HEK293 (cell line): ENCODE measurements around the gene ABLIM2.

ENCODE experiments used
- CTCF ChIA-PET: fragments of 350-600 bp; formaldehyde crosslinking; extraction: SDS; loops from one replicate; lab custom pipeline; 2021; ENCODE audit warnings: antibody characterized with exemption; lab: Yijun Ruan, JAX
- POLR2A ChIA-PET: fragments of 300-600 bp; formaldehyde crosslinking; extraction: SDS; loops from one replicate; lab custom pipeline; 2020; ENCODE audit warnings: antibody characterized with exemption, inconsistent platforms; lab: Yijun Ruan, JAX
- H3K27ac ChIP-seq: fragments of 200-500 bp; sonication (Bioruptor generic); 2 replicates; pipeline ENCODE4 v1.5.1; 2014; ENCODE audit warnings: low read depth, low read length, control low read depth, inconsistent platforms; ENCODE audit errors: extremely low read depth
- H3K36me3 ChIP-seq, 2 experiments: fragments of 200-500 bp in 1 of 2; sonication (Bioruptor generic) in 1 of 2; 1 replicate in 1 of 2; 2 replicates in 1 of 2; pipeline ENCODE4 v1.5.1; 2014 to 2017; ENCODE audit warnings: inconsistent platforms in 2 of 2, low read length in 2 of 2; ENCODE audit not compliant: control insufficient read depth in 2 of 2, insufficient read depth in 1 of 2
- H3K4me1 ChIP-seq: fragments of 200-500 bp; sonication (Bioruptor generic); 2 replicates; pipeline ENCODE4 v1.5.1; 2014; ENCODE audit warnings: mild to moderate bottlenecking, low read length, inconsistent platforms; ENCODE audit not compliant: control insufficient read depth, insufficient read depth
- H3K4me3 ChIP-seq: 2 replicates; pipeline ENCODE4 v1.5.1; 2011; ENCODE audit warnings: low read depth, mild to moderate bottlenecking, control low read depth, low read length, moderate library complexity
- H3K9me3 ChIP-seq: fragments of 200-500 bp; sonication (Bioruptor generic); 2 replicates; pipeline ENCODE4 v1.5.1; 2014; ENCODE audit warnings: low read depth, low read length, inconsistent platforms; ENCODE audit not compliant: control insufficient read depth, insufficient read depth
- YY2 ChIP-seq: fragments of 450-650 bp; formaldehyde crosslinking; IDR thresholded peaks from 2 replicates; pipeline ENCODE4 v1.5.1; 2016; ENCODE audit warnings: missing biosample characterization, missing genetic modification characterization
- ZNF114 ChIP-seq: fragments of 450-650 bp; formaldehyde crosslinking; IDR thresholded peaks from 2 replicates; pipeline ENCODE4 v1.5.0; 2017; ENCODE audit warnings: missing biosample characterization, missing genetic modification characterization
- ZNF157 ChIP-seq: fragments of 450-650 bp; formaldehyde crosslinking; IDR thresholded peaks from 2 replicates; pipeline ENCODE4 v1.5.1; 2016; ENCODE audit warnings: missing biosample characterization, missing genetic modification characterization
- ZNF341 ChIP-seq: fragments of 450-650 bp; formaldehyde crosslinking; IDR thresholded peaks from 2 replicates; pipeline ENCODE4; 2016; ENCODE audit warnings: low read depth, missing biosample characterization, missing genetic modification characterization
- ZNF37A ChIP-seq: fragments of 450-650 bp; IDR thresholded peaks from 2 replicates; pipeline ENCODE4 v1.5.1; 2018; ENCODE audit warnings: missing biosample characterization, missing genetic modification characterization
- ZNF394 ChIP-seq: fragments of 450-650 bp; formaldehyde crosslinking; IDR thresholded peaks from 2 replicates; pipeline ENCODE4 v1.5.1; 2016; ENCODE audit warnings: missing biosample characterization, missing genetic modification characterization, mild to moderate bottlenecking, moderate library complexity, borderline replicate concordance
- ZNF768 ChIP-seq: fragments of 450-650 bp; formaldehyde crosslinking; IDR thresholded peaks from 2 replicates; pipeline ENCODE4 v1.5.1; 2018; ENCODE audit warnings: missing biosample characterization, mild to moderate bottlenecking, missing genetic modification characterization
- ZSCAN23 ChIP-seq: fragments of 450-650 bp; formaldehyde crosslinking; IDR thresholded peaks from 2 replicates; pipeline ENCODE4 v1.5.1; 2016; ENCODE audit warnings: missing biosample characterization, missing genetic modification characterization
- TF ChIP-seq, protein P1 (sequence below): fragments of 450-650 bp; formaldehyde crosslinking; IDR thresholded peaks from 2 replicates; pipeline ENCODE4 v1.5.1; 2016; ENCODE audit warnings: missing biosample characterization, missing genetic modification characterization
- TF ChIP-seq, protein P2 (sequence below): fragments of 450-650 bp; formaldehyde crosslinking; IDR thresholded peaks from 2 replicates; pipeline ENCODE4 v1.5.1; 2017; ENCODE audit warnings: missing biosample characterization, missing genetic modification characterization
- TF ChIP-seq, protein P3 (sequence below): fragments of 450-650 bp; formaldehyde crosslinking; IDR thresholded peaks from 2 replicates; pipeline ENCODE4 v1.5.1; 2016; ENCODE audit warnings: missing biosample characterization, missing genetic modification characterization
- TF ChIP-seq, protein P4 (sequence below): fragments of 450-650 bp; IDR thresholded peaks from 2 replicates; pipeline ENCODE4 v1.5.1; 2018; ENCODE audit warnings: missing biosample characterization, missing genetic modification characterization
- TF ChIP-seq, protein P5 (sequence below): fragments of 450-650 bp; formaldehyde crosslinking; IDR thresholded peaks from 2 replicates; pipeline ENCODE4 v1.5.1; 2017; ENCODE audit warnings: missing biosample characterization, missing genetic modification characterization
- TF ChIP-seq, protein P6 (sequence below): fragments of 450-650 bp; IDR thresholded peaks from 2 replicates; pipeline ENCODE4 v1.5.1; 2018; ENCODE audit warnings: missing biosample characterization, mild to moderate bottlenecking, missing genetic modification characterization
- TF ChIP-seq, protein P7 (sequence below): fragments of 450-650 bp; formaldehyde crosslinking; IDR thresholded peaks from 2 replicates; pipeline ENCODE4 v1.5.1; 2017; ENCODE audit warnings: missing biosample characterization, missing genetic modification characterization

Gene ABLIM2

DNA sequence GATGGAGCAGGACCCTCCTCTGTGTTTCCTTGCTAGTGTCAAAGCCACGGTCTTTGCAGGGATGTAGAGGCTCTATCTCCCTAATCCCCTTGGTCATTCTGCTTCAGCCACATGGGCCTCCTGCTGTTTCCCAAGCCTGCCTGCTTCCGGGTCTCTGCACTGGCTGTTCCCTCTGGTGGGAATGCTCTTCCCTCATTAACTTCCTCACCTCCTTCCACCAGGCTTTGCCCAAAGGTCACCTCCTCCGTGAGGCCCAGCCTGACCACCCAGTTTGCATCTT, 56.6 kb downstream of the ABLIM2 start:
- no peak overlapping the region for H3K4me3 ChIP-seq
- H3K9me3 ChIP-seq = no peaks in the 10 kb centered on the region
- TF ChIP-seq ZSCAN23 (tag by site-specific recombination) (no peak), ZNF341 (tag by site-specific recombination) (peak; percentile 28; the same call in 1 of the 2 replicates)
- TF ChIP-seq, protein P1, sequence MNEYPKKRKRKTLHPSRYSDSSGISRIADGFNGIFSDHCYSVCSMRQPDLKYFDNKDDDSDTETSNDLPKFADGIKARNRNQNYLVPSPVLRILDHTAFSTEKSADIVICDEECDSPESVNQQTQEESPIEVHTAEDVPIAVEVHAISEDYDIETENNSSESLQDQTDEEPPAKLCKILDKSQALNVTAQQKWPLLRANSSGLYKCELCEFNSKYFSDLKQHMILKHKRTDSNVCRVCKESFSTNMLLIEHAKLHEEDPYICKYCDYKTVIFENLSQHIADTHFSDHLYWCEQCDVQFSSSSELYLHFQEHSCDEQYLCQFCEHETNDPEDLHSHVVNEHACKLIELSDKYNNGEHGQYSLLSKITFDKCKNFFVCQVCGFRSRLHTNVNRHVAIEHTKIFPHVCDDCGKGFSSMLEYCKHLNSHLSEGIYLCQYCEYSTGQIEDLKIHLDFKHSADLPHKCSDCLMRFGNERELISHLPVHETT (tag by site-specific recombination) = no peak
- no peaks in the 10 kb centered on the region for H3K4me1 ChIP-seq
- ChIA-PET POLR2A (no interaction called here), CTCF (interaction anchor here (0.7 kb wide), 1 partner anchor 1526 kb away, joined by 3 read pairs; no protein-coding TSS in a partner anchor)
- H3K36me3 ChIP-seq = no peaks in the 10 kb centered on the region
- H3K27ac ChIP-seq = no peak overlapping the region

DNA sequence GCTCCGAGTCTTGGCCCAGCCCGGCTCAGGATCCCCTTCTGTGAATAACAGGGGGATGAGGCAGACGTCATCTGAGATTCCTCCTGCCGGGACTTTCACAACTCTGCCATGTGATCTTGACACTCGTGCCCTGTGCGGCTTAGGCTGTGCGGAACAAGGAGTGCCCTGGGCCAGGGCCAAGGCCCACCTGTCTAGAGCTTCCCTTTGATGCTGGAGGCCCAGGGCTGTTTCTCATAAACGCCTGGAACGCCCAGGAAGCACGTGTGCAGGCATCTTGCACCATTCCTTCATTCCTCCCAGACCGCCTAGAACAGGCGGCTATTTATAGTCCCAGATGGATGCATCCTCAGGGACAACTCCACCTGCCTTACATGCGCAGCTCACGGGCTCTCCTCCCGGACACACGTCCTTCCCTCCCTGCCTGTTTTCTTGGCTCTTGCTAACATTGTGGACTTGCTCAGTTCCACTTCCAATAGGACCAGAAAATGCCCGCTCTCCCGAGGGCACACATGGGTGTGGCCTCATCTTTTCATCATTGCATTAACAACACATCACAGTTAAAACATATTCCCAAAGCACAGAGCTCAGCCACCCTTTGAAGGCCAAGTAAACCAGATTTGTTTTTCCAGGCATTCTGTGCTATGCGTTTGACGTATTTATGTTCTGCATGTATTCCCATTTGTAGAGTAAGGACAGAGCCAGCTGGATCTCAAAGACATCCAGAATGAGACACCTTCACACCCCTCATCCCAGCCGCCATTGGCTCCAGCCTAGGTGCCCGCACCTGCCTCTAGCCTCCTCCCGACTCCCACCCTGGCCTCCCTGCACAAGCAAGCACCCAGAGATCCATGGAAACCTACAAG, 57.2 kb downstream of the ABLIM2 start:
- H3K4me3 ChIP-seq = no peak overlapping the region
- no peaks in the 10 kb centered on the region for H3K9me3 ChIP-seq
- H3K4me1 ChIP-seq = no peaks in the 10 kb centered on the region
- H3K27ac ChIP-seq = no peak overlapping the region
- H3K36me3 ChIP-seq = no peaks in the 10 kb centered on the region
- CTCF ChIA-PET = interaction anchor here (0.7 kb wide), 1 partner anchor 1527 kb away, joined by 3 read pairs; no protein-coding TSS in a partner anchor
- POLR2A ChIA-PET = no interaction called here
- TF ChIP-seq, protein P2, sequence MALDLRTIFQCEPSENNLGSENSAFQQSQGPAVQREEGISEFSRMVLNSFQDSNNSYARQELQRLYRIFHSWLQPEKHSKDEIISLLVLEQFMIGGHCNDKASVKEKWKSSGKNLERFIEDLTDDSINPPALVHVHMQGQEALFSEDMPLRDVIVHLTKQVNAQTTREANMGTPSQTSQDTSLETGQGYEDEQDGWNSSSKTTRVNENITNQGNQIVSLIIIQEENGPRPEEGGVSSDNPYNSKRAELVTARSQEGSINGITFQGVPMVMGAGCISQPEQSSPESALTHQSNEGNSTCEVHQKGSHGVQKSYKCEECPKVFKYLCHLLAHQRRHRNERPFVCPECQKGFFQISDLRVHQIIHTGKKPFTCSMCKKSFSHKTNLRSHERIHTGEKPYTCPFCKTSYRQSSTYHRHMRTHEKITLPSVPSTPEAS (tag by site-specific recombination) = no peak
- TF ChIP-seq, protein P3, sequence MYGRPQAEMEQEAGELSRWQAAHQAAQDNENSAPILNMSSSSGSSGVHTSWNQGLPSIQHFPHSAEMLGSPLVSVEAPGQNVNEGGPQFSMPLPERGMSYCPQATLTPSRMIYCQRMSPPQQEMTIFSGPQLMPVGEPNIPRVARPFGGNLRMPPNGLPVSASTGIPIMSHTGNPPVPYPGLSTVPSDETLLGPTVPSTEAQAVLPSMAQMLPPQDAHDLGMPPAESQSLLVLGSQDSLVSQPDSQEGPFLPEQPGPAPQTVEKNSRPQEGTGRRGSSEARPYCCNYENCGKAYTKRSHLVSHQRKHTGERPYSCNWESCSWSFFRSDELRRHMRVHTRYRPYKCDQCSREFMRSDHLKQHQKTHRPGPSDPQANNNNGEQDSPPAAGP (tag by site-specific recombination) = peak; percentile 95
- TF ChIP-seq ZNF114 (tag by site-specific recombination) = no peak
- TF ChIP-seq ZNF37A (tag by site-specific recombination) = no peak

DNA sequence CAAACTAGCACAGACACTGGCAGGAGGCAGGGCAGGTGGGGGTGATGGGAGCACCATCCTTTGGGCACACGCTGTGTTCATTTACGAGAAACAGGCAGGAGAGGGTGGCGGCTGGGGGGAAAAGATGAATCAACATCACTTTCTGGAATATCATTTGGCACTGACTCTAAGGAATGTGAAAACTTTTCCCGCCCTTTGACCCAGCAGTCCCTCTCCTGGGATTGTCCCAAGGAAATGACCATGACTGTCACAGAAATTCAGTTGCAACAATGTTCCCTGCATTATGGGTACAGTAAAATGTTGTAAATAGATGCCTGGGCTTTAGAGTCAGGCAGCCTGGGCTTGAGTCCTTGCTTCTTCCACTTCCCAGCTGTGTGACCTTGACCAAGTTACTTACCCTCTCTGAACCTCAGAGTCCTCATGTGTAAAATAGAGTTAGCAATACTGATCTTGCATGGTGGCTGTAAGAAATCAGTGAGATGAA, 58.6 kb downstream of the ABLIM2 start:
- no peak overlapping the region for H3K4me3 ChIP-seq
- H3K4me1 ChIP-seq = no peaks in the 10 kb centered on the region
- H3K9me3 ChIP-seq = no peaks in the 10 kb centered on the region
- H3K36me3 ChIP-seq = no peaks in the 10 kb centered on the region
- TF ChIP-seq ZNF768 (tag by site-specific recombination) = peak; percentile 54; the same call in 1 of the 2 replicates
- TF ChIP-seq, protein P4, sequence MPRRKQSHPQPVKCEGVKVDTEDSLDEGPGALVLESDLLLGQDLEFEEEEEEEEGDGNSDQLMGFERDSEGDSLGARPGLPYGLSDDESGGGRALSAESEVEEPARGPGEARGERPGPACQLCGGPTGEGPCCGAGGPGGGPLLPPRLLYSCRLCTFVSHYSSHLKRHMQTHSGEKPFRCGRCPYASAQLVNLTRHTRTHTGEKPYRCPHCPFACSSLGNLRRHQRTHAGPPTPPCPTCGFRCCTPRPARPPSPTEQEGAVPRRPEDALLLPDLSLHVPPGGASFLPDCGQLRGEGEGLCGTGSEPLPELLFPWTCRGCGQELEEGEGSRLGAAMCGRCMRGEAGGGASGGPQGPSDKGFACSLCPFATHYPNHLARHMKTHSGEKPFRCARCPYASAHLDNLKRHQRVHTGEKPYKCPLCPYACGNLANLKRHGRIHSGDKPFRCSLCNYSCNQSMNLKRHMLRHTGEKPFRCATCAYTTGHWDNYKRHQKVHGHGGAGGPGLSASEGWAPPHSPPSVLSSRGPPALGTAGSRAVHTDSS (tag by site-specific recombination) = no peak
- H3K27ac ChIP-seq = no peak overlapping the region
- POLR2A ChIA-PET = interaction anchor here (0.7 kb wide), 1 partner anchor 24 kb away, joined by 3 read pairs; no protein-coding TSS in a partner anchor
- CTCF ChIA-PET = no interaction called here

DNA sequence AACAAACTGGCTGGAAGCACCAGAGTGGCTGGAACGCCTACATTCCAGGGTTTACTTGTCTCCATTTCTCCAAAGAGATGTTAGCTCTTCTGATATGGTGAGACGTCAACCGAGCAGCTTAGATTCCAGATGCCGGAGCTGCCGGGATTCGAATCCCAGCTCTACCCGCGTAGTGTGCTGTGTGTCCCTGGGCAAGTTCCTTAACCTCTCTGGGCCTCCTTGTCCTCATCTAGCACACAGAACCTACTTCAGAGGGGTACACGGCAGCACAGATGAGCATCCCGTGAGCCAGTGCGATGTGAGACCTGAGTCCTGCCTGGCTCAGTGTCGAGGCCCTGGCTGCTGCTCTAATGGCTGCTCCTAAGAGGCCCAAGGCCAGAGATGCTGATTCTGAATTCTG, 60.1 kb downstream of the ABLIM2 start:
- H3K36me3 ChIP-seq = no peaks in the 10 kb centered on the region
- ChIA-PET POLR2A (no interaction called here), CTCF (no interaction called here)
- H3K4me1 ChIP-seq = no peaks in the 10 kb centered on the region
- no peak overlapping the region for H3K4me3 ChIP-seq
- no peaks in the 10 kb centered on the region for H3K9me3 ChIP-seq
- H3K27ac ChIP-seq = no peak overlapping the region
- TF ChIP-seq, protein P5, sequence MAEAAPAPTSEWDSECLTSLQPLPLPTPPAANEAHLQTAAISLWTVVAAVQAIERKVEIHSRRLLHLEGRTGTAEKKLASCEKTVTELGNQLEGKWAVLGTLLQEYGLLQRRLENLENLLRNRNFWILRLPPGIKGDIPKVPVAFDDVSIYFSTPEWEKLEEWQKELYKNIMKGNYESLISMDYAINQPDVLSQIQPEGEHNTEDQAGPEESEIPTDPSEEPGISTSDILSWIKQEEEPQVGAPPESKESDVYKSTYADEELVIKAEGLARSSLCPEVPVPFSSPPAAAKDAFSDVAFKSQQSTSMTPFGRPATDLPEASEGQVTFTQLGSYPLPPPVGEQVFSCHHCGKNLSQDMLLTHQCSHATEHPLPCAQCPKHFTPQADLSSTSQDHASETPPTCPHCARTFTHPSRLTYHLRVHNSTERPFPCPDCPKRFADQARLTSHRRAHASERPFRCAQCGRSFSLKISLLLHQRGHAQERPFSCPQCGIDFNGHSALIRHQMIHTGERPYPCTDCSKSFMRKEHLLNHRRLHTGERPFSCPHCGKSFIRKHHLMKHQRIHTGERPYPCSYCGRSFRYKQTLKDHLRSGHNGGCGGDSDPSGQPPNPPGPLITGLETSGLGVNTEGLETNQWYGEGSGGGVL (tag by site-specific recombination) = no peak
- TF ChIP-seq ZNF157 (no peak), YY2 (tag by site-specific recombination) (no peak), ZNF394 (no peak)
- TF ChIP-seq, protein P6, sequence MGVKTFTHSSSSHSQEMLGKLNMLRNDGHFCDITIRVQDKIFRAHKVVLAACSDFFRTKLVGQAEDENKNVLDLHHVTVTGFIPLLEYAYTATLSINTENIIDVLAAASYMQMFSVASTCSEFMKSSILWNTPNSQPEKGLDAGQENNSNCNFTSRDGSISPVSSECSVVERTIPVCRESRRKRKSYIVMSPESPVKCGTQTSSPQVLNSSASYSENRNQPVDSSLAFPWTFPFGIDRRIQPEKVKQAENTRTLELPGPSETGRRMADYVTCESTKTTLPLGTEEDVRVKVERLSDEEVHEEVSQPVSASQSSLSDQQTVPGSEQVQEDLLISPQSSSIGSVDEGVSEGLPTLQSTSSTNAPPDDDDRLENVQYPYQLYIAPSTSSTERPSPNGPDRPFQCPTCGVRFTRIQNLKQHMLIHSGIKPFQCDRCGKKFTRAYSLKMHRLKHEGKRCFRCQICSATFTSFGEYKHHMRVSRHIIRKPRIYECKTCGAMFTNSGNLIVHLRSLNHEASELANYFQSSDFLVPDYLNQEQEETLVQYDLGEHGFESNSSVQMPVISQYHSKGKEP = no peak
- TF ChIP-seq, protein P7, sequence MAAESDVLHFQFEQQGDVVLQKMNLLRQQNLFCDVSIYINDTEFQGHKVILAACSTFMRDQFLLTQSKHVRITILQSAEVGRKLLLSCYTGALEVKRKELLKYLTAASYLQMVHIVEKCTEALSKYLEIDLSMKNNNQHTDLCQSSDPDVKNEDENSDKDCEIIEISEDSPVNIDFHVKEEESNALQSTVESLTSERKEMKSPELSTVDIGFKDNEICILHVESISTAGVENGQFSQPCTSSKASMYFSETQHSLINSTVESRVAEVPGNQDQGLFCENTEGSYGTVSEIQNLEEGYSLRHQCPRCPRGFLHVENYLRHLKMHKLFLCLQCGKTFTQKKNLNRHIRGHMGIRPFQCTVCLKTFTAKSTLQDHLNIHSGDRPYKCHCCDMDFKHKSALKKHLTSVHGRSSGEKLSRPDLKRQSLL (tag by site-specific recombination) = no peak
